Effector memory CD8-positive, alpha-beta T cell (primary cell): ENCODE data around the gene TMCO6.
"Not testable (repeated sequence)": the region's sequence is repeated elsewhere in the genome, so short reads cannot be mapped to it uniquely, and the experiment has no call there.

Experiments
- ATAC-seq: fragments of 150-1000 bp; cut with Tn5 transposase; replicated peaks from 2 replicates; pipeline ENCODE4 v1.10.0; 2021; ENCODE audit warnings: mild to moderate bottlenecking, moderate library complexity
- DNase-seq, 3 experiments: peaks; one replicate each; pipeline ENCODE4 v3.0.0; 2021
- H3K27ac Mint-ChIP-seq, 2 donors: one replicate each; pipeline ENCODE4 v1.8.0; 2022; ENCODE audit warnings: mild to moderate bottlenecking in 2 of 2, mixed read lengths in 2 of 2, moderate library complexity in 2 of 2
- H3K27me3 Mint-ChIP-seq, 2 donors: one replicate each; pipeline ENCODE4 v1.8.0; 2022; ENCODE audit warnings: mixed read lengths in 2 of 2
- H3K36me3 Mint-ChIP-seq: one replicate; pipeline ENCODE4 v1.8.0; 2022; ENCODE audit warnings: mild to moderate bottlenecking, moderate library complexity, mixed read lengths; ENCODE audit not compliant: insufficient read depth
- H3K4me1 Mint-ChIP-seq, 2 donors: one replicate each; pipeline ENCODE4 v1.8.0; 2022; ENCODE audit warnings: low read depth in 2 of 2, mixed read lengths in 2 of 2
- H3K4me3 Mint-ChIP-seq, 2 donors: one replicate each; pipeline ENCODE4 v1.8.0; 2022; ENCODE audit warnings: mild to moderate bottlenecking in 2 of 2, mixed read lengths in 2 of 2, moderate library complexity in 2 of 2
- H3K9me3 Mint-ChIP-seq, 2 donors: one replicate each; pipeline ENCODE4 v1.8.0; 2022; ENCODE audit warnings: mixed read lengths in 2 of 2

The TMCO6 gene

GRCh38 chr5:140671035-140671434, 31.8 kb downstream of the TMCO6 start:
- H3K27ac Mint-ChIP-seq, ATAC-seq: not testable (repeated sequence)

GRCh38 chr5:140671472-140672125, 32.3 kb downstream of the TMCO6 start:
- peak overlapping the region in 1 of 2 donors; percentile 19 for H3K27ac Mint-ChIP-seq
- DNase-seq = no peak
- H3K9me3 Mint-ChIP-seq = no peaks in the 10 kb centered on the region
- no peaks in the 10 kb centered on the region for H3K27me3 Mint-ChIP-seq
- ATAC-seq = no peak
- H3K4me1 Mint-ChIP-seq = peaks cover 12 to 19% of the 10 kb centered on the region in 2 donors
- H3K36me3 Mint-ChIP-seq = peaks cover 56% of the 10 kb centered on the region
- H3K4me3 Mint-ChIP-seq = no peak overlapping the region

More at GRCh38 chr5:140671035-140671434, 31.8 kb downstream of the TMCO6 start:
- DNase-seq, H3K9me3 Mint-ChIP-seq, H3K27me3 Mint-ChIP-seq, H3K4me3 Mint-ChIP-seq: not testable (repeated sequence)
- Mint-ChIP-seq H3K4me1 (peaks cover 15 to 24% of the 10 kb centered on the region in 2 donors), H3K36me3 (peaks cover 52% of the 10 kb centered on the region)

- DNase-seq (no peak), ATAC-seq (peak; percentile 48)
- no peaks in the 10 kb centered on the region for H3K9me3 Mint-ChIP-seq
- H3K27me3 Mint-ChIP-seq = no peaks in the 10 kb centered on the region
- peaks cover 7 to 12% of the 10 kb centered on the region in 2 donors for H3K4me1 Mint-ChIP-seq
- no peak overlapping the region for H3K4me3 Mint-ChIP-seq
- peaks cover 59% of the 10 kb centered on the region for H3K36me3 Mint-ChIP-seq
- H3K27ac Mint-ChIP-seq = peak overlapping the region in 1 of 2 donors; percentile 19
Observed at GRCh38 chr5:140672455-140673186, 33.4 kb downstream of the TMCO6 start.

- peak within 1 kb of the TSS in 1 of 2 donors; percentile 74 for H3K27ac Mint-ChIP-seq
- H3K9me3 Mint-ChIP-seq = no peaks in the 10 kb centered on the region
- no peaks in the 10 kb centered on the region for H3K27me3 Mint-ChIP-seq
- H3K4me3 Mint-ChIP-seq = no peak within 1 kb of the TSS
- DNase-seq = no peak
- no peak for ATAC-seq
- peaks cover 61% of the 10 kb centered on the region for H3K36me3 Mint-ChIP-seq
- peaks cover 0 to 6% of the 10 kb centered on the region in 2 donors for H3K4me1 Mint-ChIP-seq
Observed at GRCh38 chr5:140673187-140673976, 34.1 kb downstream of the TMCO6 start, which contains the start of gene DND1. DND1 (minus strand) TSS chr5:140673576; CDS start chr5:140673542, 34 bp downstream.

GRCh38 chr5:140674211-140674610, 35.0 kb downstream of the TMCO6 start:
- peaks cover 0 to 6% of the 10 kb centered on the region in 2 donors for H3K4me1 Mint-ChIP-seq
- H3K27me3 Mint-ChIP-seq = no peaks in the 10 kb centered on the region
- H3K36me3 Mint-ChIP-seq = peaks cover 56% of the 10 kb centered on the region
- no peaks in the 10 kb centered on the region for H3K9me3 Mint-ChIP-seq
- peak overlapping the region in 1 of 2 donors; percentile 74 for H3K27ac Mint-ChIP-seq
- H3K4me3 Mint-ChIP-seq = no peak overlapping the region
- no peak for ATAC-seq
- DNase-seq = no peak

- DNase-seq (no peak), ATAC-seq (no peak)
- peak overlapping the region in 1 of 2 donors; percentile 74 for H3K27ac Mint-ChIP-seq
- peaks cover 0 to 3% of the 10 kb centered on the region in 2 donors for H3K4me1 Mint-ChIP-seq
- no peaks in the 10 kb centered on the region for H3K9me3 Mint-ChIP-seq
- no peak overlapping the region for H3K4me3 Mint-ChIP-seq
- H3K36me3 Mint-ChIP-seq = peaks cover 52% of the 10 kb centered on the region
- H3K27me3 Mint-ChIP-seq = no peaks in the 10 kb centered on the region
Observed at GRCh38 chr5:140674629-140675028, 35.4 kb downstream of the TMCO6 start.

GRCh38 chr5:140677947-140678346, 38.7 kb downstream of the TMCO6 start:
- H3K4me1 Mint-ChIP-seq = no peaks in the 10 kb centered on the region
- ATAC-seq = no peak
- H3K4me3 Mint-ChIP-seq = no peak overlapping the region

GRCh38 chr5:140678993-140679392, 39.7 kb downstream of the TMCO6 start:
- H3K27me3 Mint-ChIP-seq = no peaks in the 10 kb centered on the region
- ATAC-seq (no peak), DNase-seq (no peak)
- H3K4me3 Mint-ChIP-seq = no peak overlapping the region
- H3K9me3 Mint-ChIP-seq = no peaks in the 10 kb centered on the region
- peaks cover 0 to 3% of the 10 kb centered on the region in 2 donors for H3K4me1 Mint-ChIP-seq
- H3K27ac Mint-ChIP-seq = no peak overlapping the region
- peaks cover 37% of the 10 kb centered on the region for H3K36me3 Mint-ChIP-seq

More at GRCh38 chr5:140677947-140678346, 38.7 kb downstream of the TMCO6 start:
- Mint-ChIP-seq H3K27me3 (no peaks in the 10 kb centered on the region), H3K27ac (no peak overlapping the region), H3K9me3 (no peaks in the 10 kb centered on the region), H3K36me3 (peaks cover 38% of the 10 kb centered on the region)
- DNase-seq = no peak

GRCh38 chr5:140690376-140690932, 51.2 kb downstream of the TMCO6 start:
- peak overlapping the region; percentile 98 to 99 for H3K27ac Mint-ChIP-seq
- ATAC-seq = no peak
- H3K4me3 Mint-ChIP-seq = peak overlapping the region; percentile 99
- H3K9me3 Mint-ChIP-seq = no peaks in the 10 kb centered on the region
- DNase-seq = no peak
- peaks cover 36% of the 10 kb centered on the region for H3K36me3 Mint-ChIP-seq
- H3K4me1 Mint-ChIP-seq = peaks cover 23 to 26% of the 10 kb centered on the region in 2 donors
- no peaks in the 10 kb centered on the region for H3K27me3 Mint-ChIP-seq

GRCh38 chr5:140690941-140691924, 52.0 kb downstream of the TMCO6 start, which contains the start of the genes HARS1 and HARS2:
HARS1 (minus strand) TSS chr5:140691370; CDS start chr5:140691304, 66 bp downstream.
HARS2 (plus strand) TSS chr5:140691455; CDS start chr5:140691649, 194 bp downstream.
- ATAC-seq = peak; percentile 96
- Mint-ChIP-seq H3K4me3 (peak within 1 kb of the TSS; percentile 99), H3K27ac (peak within 1 kb of the TSS; percentile 98 to 99), H3K9me3 (no peaks in the 10 kb centered on the region), H3K4me1 (peaks cover 25 to 26% of the 10 kb centered on the region in 2 donors), H3K36me3 (peaks cover 34% of the 10 kb centered on the region), H3K27me3 (no peaks in the 10 kb centered on the region)
- peak; percentile 73 to 75 (median 74) for DNase-seq

GRCh38 chr5:140694276-140694675, 55.0 kb downstream of the TMCO6 start:
- Mint-ChIP-seq H3K4me3 (no peak overlapping the region), H3K27me3 (no peaks in the 10 kb centered on the region), H3K9me3 (no peaks in the 10 kb centered on the region), H3K4me1 (peaks cover 22 to 24% of the 10 kb centered on the region in 2 donors), H3K36me3 (peaks cover 48% of the 10 kb centered on the region), H3K27ac (no peak overlapping the region)
- ATAC-seq = no peak
- no peak for DNase-seq
